ENCODE measurements around the gene RIBC2. TPM values are rescaled to one million over a fixed set of nuclear protein-coding genes. Genes with fewer than 3 reads are reported as not detected.

Gene RIBC2
- total and polyA plus RNA-seq, 2 of the 13 experiments (the other 11 are each of a cell fraction or from before 2014, with no cell fraction given): 0.55 TPM; not detected in 1

DNA sequence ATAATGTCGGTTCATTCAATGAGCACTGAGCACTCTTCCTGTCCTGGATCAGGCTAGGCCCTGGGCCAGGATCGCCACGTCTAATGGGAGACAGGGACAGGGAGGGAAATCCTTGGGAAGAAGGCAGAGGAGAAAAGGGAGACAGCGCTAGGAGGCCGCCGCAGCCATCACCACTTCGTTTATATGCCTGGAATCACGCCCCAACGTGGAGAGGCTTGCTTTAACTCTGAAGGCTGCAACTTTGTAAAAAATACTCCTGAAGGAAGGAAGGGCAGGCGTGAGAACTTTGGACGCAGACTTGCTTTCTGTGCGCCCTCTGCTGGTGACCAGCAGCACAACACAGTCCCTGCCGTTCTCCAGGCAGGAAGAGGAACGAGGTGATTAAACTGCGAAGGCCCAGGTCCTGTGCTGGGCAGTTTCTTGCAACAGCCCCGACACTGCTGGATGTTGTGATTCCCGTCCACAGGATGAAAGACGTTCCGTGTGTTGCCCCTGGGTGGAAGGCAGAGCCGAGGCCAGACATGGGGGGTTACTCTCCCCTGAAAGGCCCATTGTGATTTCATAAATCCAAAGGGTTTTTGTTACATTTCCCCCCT lies 22.1 kb downstream of the RIBC2 start (continued):
- TF ChIP-seq KDM2A (CRISPR knock-in tag; IDR thresholded peaks at IDR 0.05; ENCODE audit: borderline replicate concordance, low read depth) (peak; percentile 74), ZNF652 (CRISPR knock-in tag; IDR thresholded peaks at IDR 0.05; ENCODE audit: borderline replicate concordance, low read depth) (0 out of 2 replicates have a peak, but pooled peaks have one; percentile 16), ZNF788 (CRISPR knock-in tag; IDR thresholded peaks at IDR 0.05; ENCODE audit: borderline replicate concordance) (0 out of 2 replicates have a peak, but pooled peaks have one; percentile 81), RBM39 (IDR thresholded peaks at IDR 0.05; ENCODE audit: low read depth, low read length, poor library complexity, severe bottlenecking) (no peak), MLLT10 (CRISPR knock-in tag; IDR thresholded peaks at IDR 0.05) (no peak), HOXA3 (CRISPR knock-in tag; IDR thresholded peaks at IDR 0.05) (peak; percentile 46; the same call in 1 of the 2 replicates), TOE1 (CRISPR knock-in tag; IDR thresholded peaks at IDR 0.05) (no peak), NFATC3 (CRISPR knock-in tag; IDR thresholded peaks at IDR 0.05) (0 out of 2 replicates have a peak, but pooled peaks have one; percentile 58), ZNF296 (CRISPR knock-in tag; conservative IDR thresholded peaks at IDR 0.05) (no peak), ZBTB38 (CRISPR knock-in tag; IDR thresholded peaks at IDR 0.05) (peak; percentile 72), POLR2AphosphoS5 (IDR thresholded peaks at IDR 0.05; ENCODE audit: low read depth, low read length) (peak; percentile 30; the same call in 1 of the 2 replicates), NFYC (CRISPR knock-in tag; IDR thresholded peaks at IDR 0.05) (0 out of 2 replicates have a peak, but pooled peaks have one; percentile 31), DZIP1 (CRISPR knock-in tag; IDR thresholded peaks at IDR 0.05) (0 out of 2 replicates have a peak, but pooled peaks have one; percentile 45), ZNF263 (CRISPR knock-in tag; IDR thresholded peaks at IDR 0.05) (peak; percentile 75; the same call in 1 of the 2 replicates), HMGA1 (CRISPR knock-in tag; conservative IDR thresholded peaks at IDR 0.05) (no peak), POGZ (CRISPR knock-in tag; IDR thresholded peaks at IDR 0.05) (no peak), SPEN (CRISPR knock-in tag; IDR thresholded peaks at IDR 0.05; ENCODE audit: low read depth) (peak; percentile 72; the same call in 1 of the 2 replicates), ZNF230 (CRISPR knock-in tag; IDR thresholded peaks at IDR 0.05) (0 out of 2 replicates have a peak, but pooled peaks have one; percentile 54), PAX8 (CRISPR knock-in tag; IDR thresholded peaks at IDR 0.05; ENCODE audit: borderline replicate concordance) (no peak), ZNF614 (CRISPR knock-in tag; IDR thresholded peaks at IDR 0.05; ENCODE audit: borderline replicate concordance) (0 out of 2 replicates have a peak, but pooled peaks have one; percentile 65), SMAD3 (CRISPR knock-in tag; IDR thresholded peaks at IDR 0.05) (0 out of 2 replicates have a peak, but pooled peaks have one; percentile 33), REPIN1 (CRISPR knock-in tag; IDR thresholded peaks at IDR 0.05; ENCODE audit: borderline replicate concordance, low read depth) (peak; percentile 50; the same call in 1 of the 2 replicates), SP1 (IDR thresholded peaks at IDR 0.05) (no peak), SP1 (CRISPR knock-in tag; IDR thresholded peaks at IDR 0.05) (no peak)
- TF ChIP-seq, protein P1, sequence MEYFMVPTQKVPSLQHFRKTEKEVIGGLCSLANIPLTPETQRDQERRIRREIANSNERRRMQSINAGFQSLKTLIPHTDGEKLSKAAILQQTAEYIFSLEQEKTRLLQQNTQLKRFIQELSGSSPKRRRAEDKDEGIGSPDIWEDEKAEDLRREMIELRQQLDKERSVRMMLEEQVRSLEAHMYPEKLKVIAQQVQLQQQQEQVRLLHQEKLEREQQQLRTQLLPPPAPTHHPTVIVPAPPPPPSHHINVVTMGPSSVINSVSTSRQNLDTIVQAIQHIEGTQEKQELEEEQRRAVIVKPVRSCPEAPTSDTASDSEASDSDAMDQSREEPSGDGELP (IDR thresholded peaks at IDR 0.05; ENCODE audit: borderline replicate concordance, low read depth): no peak
- TF ChIP-seq, protein P2, sequence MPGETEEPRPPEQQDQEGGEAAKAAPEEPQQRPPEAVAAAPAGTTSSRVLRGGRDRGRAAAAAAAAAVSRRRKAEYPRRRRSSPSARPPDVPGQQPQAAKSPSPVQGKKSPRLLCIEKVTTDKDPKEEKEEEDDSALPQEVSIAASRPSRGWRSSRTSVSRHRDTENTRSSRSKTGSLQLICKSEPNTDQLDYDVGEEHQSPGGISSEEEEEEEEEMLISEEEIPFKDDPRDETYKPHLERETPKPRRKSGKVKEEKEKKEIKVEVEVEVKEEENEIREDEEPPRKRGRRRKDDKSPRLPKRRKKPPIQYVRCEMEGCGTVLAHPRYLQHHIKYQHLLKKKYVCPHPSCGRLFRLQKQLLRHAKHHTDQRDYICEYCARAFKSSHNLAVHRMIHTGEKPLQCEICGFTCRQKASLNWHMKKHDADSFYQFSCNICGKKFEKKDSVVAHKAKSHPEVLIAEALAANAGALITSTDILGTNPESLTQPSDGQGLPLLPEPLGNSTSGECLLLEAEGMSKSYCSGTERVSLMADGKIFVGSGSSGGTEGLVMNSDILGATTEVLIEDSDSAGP (CRISPR knock-in tag; IDR thresholded peaks at IDR 0.05; ENCODE audit: borderline replicate concordance): 0 out of 2 replicates have a peak, but pooled peaks have one; percentile 53

Measured in HepG2 (cell line).